ENCODE data around the gene L3MBTL1. TPM values are rescaled to one million over a fixed set of nuclear protein-coding genes. Genes with fewer than 3 reads are reported as not detected.
"Not testable (repeated sequence)": the region's sequence is repeated elsewhere in the genome, so short reads cannot be mapped to it uniquely, and the experiment has no call there.

Gene L3MBTL1
- polyA plus RNA-seq, 3 donors = 13.0 to 29.9 (median 13.3) TPM

DNA sequence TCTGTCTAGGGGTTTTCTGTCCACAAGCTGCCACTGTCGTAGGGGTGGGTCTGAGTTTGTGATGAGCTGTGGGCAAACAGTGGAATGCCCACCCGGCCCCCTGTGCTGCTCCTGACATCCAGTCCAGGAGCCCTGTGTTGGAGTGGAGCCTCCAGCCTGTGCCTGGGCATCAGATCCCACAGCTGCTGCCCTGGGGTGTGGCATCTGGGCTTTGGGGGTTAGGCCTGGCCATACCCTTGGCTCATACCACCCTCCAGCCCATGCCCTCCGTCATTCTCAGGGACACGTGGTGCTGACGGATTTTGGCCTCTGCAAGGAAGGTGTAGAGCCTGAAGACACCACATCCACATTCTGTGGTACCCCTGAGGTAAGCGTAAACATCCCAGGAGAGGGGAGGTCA lies 64.3 kb downstream of the L3MBTL1 start:
- no peak for DNase-seq (ENCODE audit: extremely low read depth in 1 of 11, low read depth in 9 of 11, low spot score in 4 of 11)

GRCh38 chr20:43572891-43573290 lies 65.4 kb downstream of the L3MBTL1 start:
- DNase-seq (ENCODE audit: extremely low read depth in 1 of 11, low read depth in 9 of 11, low spot score in 4 of 11) = no peak

DNA sequence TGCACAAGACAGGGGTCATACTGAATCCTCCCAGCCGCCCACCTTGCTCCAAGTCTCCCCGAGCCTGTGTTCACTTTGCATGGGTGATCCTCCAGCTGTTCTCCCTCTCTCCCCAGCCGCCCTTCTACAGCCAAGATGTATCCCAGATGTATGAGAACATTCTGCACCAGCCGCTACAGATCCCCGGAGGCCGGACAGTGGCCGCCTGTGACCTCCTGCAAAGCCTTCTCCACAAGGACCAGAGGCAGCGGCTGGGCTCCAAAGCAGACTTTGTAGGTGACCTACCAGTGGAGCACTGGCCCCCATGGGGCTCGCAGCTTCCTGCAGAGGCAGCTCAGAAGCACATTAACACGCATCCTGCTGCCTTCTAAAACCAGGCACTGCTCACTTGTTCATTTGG lies 68.6 kb downstream of the L3MBTL1 start:
- DNase-seq (ENCODE audit: extremely low read depth in 1 of 11, low read depth in 9 of 11, low spot score in 4 of 11) = no peak

DNA sequence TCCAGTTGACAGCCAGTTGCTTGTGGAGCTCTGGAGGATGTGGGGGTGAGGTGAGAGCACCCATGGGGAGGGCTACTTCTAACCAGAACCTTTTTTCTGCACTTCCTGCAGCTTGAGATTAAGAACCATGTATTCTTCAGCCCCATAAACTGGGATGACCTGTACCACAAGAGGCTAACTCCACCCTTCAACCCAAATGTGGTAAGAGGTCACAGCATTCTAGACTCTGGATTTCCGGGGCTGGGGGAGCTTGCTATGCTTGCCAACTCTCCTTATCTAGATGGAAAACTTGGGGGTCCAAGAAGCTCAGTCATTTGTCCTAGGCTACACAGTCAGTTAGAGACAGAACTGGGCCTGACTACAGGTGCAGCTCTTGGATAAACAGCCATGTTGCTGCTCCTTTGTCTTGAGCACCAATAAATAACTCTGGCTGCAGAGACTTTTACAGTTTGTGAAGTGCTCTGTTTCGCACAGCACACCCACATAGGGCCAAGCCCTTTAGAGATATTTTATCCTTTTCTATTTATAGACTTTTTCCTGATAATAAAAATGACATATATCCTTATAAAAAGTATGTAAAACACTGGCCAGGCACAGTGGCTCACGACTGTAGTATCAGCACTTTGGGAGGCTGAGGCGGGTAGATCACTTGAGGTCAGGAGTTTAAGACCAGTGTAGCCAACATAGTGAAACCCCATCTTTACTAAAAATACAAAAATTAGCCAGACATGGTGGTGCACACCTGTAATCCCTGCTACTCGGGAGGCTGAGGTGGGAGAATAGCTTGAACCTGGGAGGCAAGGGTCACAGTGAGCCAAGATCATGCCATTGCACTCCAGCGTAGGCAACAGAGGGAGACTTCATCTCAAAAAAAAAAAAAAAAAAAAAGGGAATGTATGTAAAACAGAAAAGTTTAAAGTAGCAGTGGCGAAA lies 72.6 kb downstream of the L3MBTL1 start:
- no peak for DNase-seq (ENCODE audit: extremely low read depth in 1 of 11, low read depth in 9 of 11, low spot score in 4 of 11)

- no peak for DNase-seq (ENCODE audit: extremely low read depth in 1 of 11, low read depth in 9 of 11, low spot score in 4 of 11)
Measured at GRCh38 chr20:43583133-43583864, 75.8 kb downstream of the L3MBTL1 start.

DNA sequence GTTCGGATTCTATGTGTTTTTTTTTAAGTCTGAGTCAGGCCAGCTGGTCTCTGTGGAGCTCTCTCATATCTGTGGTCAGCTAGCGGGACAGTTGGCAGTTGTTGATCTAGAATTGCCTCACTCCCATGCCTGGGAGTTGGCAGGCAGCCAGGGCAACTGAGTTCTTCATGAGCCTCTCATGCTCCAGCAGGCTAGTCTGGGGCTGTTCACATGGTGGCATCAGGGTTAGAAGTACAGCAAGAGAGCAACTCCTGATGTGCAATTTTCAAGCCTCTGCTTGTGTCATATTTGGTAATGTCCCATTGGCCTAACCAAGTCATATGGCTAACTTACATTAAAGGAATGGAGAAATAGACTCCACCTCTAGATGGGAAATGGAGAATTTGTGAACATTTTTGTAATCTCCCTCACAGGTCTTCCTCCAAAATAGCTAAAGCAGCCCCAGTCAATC lies 76.5 kb downstream of the L3MBTL1 start:
- no peak for DNase-seq (ENCODE audit: extremely low read depth in 1 of 11, low read depth in 9 of 11, low spot score in 4 of 11)

DNA sequence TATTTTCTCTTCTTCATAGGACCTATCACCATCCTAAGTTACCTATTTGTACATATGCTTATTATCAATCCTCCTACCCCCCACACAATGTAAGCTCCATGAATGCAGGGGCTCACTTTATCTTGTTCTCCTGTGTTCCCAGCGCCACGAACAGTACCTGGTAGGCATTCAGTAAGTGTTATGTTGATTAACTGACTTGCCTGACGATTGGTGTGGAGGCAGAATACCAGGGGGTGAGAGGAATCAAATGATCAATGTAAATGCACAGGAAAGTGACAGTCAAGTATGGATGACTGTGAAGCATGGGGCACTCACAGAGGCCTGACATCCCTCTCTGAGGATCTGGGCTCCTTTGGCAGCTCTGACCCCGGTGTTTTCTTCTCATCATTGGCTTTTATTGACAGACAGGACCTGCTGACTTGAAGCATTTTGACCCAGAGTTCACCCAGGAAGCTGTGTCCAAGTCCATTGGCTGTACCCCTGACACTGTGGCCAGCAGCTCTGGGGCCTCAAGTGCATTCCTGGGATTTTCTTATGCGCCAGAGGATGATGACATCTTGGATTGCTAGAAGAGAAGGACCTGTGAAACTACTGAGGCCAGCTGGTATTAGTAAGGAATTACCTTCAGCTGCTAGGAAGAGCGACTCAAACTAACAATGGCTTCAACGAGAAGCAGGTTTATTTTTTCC lies 77.1 kb downstream of the L3MBTL1 start:
- no peak for DNase-seq (ENCODE audit: extremely low read depth in 1 of 11, low read depth in 9 of 11, low spot score in 4 of 11)

GRCh38 chr20:43586641-43587040 lies 79.1 kb downstream of the L3MBTL1 start:
- no peak for DNase-seq (ENCODE audit: extremely low read depth in 1 of 11, low read depth in 9 of 11, low spot score in 4 of 11)

- not testable (repeated sequence) for DNase-seq (ENCODE audit: extremely low read depth in 1 of 11, low read depth in 9 of 11, low spot score in 4 of 11)
Measured at GRCh38 chr20:43588526-43588925, 81.0 kb downstream of the L3MBTL1 start.

DNA sequence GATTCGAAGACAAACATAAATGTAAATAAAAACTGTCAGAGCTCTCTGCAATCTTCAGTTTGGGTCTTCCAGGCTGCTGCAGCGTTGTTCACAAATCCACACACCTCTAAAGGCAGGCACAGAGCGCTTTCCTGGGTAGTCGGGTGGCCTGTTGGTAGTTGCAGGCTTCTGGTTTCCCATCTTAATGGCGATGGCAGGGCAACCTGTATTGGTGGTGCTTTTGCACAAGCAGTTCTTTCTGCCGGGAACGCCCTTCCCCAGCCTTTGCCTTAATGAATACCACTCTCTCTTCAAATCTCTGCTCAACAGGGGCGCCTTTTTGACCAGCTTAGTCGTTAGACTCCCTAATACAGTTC lies 82.5 kb downstream of the L3MBTL1 start:
- DNase-seq (ENCODE audit: extremely low read depth in 1 of 11, low read depth in 9 of 11, low spot score in 4 of 11) = peak in 3 of 11 donors; percentile 15 to 21 (median 19)

DNA sequence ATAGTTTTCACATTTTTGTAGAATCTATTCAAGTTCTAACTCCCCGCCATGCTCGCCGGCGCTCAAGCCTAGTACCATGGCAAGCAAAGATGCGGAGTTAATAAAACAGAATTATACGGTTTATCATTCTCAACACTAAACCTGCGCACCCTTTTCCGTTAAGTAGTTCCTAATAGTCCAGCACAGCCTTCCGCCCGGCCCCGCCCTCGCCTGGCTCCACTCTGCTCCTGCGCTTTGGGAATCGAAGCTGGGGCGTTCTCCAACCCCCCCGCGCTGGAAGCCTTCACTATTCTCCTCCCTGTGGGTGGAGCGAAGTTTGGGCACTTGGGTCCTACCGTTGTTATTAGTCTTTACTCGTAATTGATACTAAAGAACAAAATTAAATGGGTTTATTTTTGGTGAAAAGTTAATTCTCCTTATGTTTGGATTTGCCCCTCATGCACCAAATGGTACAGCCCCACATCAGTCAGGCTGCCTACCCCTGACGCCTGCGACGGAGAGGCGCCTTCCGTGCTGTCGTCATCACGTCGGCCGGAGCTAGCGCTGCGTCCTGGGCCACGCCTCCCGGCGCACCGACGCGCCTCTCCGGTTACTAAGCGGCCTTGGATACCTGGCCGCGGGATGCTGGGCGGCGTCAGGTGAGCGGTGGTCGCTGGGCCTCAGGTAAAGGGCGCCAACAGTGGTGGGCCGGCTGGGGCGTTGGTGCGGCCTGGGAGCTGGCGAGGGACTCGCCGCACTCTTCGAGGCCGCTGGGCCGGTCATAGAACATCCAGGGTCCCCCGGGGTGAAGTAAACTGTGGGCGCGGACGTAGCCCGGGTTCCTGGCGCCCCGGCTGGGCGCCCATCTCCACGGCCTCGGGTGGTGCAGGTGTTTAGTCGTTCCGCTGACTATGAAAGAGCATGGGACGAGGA lies 83.2 kb downstream of the L3MBTL1 start, which contains the start of gene IFT52:
IFT52 (plus strand) TSS at position 546 of the 912 bp plus-strand sequence. CDS start 3,762 bp downstream, outside the sequence.
- DNase-seq (ENCODE audit: extremely low read depth in 1 of 11, low read depth in 9 of 11, low spot score in 4 of 11) = peak; percentile 84 to 95 (median 91)

Other genes starting within 250 kb of the L3MBTL1 start
- gene SRSF6, start 49.8 kb upstream of the L3MBTL1 start, polyA plus RNA-seq (ENCODE audit: insufficient read length in 3 of 3) = 100 to 1,000 TPM; 328 to 393 (median 344) TPM
- gene SGK2, start 51.3 kb downstream of the L3MBTL1 start, polyA plus RNA-seq (ENCODE audit: insufficient read length in 3 of 3) = 10 to 100 TPM; 36.3 to 79.5 (median 38.9) TPM
- 10 to 100 TPM; 64.7 to 79.2 (median 72.4) TPM for gene IFT52, start 83.2 kb downstream of the L3MBTL1 start, polyA plus RNA-seq (ENCODE audit: insufficient read length in 3 of 3)
- 10 to 100 TPM; 22.9 to 33.0 (median 29.3) TPM for gene MYBL2, start 159.4 kb downstream of the L3MBTL1 start, polyA plus RNA-seq (ENCODE audit: insufficient read length in 3 of 3)
- not detected for gene GTSF1L, start 219.3 kb downstream of the L3MBTL1 start, polyA plus RNA-seq (ENCODE audit: insufficient read length in 3 of 3)

Data from renal cortex interstitium (tissue), 11 donors.